GM19324 (cell line): Measurements from ENCODE around the gene PLEKHO1.
"Not testable (repeated sequence)": the region's sequence is repeated elsewhere in the genome, so short reads cannot be mapped to it uniquely, and the experiment has no call there.

Experiments
- ATAC-seq: cut with Tn5 transposase; IDR thresholded peaks from one replicate; pipeline ENCODE4 v1.9.1; 2021; ENCODE audit warnings: mild to moderate bottlenecking, moderate library complexity; ENCODE audit not compliant: unreplicated experiment, low FRiP score

Gene PLEKHO1, protein sequence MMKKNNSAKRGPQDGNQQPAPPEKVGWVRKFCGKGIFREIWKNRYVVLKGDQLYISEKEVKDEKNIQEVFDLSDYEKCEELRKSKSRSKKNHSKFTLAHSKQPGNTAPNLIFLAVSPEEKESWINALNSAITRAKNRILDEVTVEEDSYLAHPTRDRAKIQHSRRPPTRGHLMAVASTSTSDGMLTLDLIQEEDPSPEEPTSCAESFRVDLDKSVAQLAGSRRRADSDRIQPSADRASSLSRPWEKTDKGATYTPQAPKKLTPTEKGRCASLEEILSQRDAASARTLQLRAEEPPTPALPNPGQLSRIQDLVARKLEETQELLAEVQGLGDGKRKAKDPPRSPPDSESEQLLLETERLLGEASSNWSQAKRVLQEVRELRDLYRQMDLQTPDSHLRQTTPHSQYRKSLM

DNA sequence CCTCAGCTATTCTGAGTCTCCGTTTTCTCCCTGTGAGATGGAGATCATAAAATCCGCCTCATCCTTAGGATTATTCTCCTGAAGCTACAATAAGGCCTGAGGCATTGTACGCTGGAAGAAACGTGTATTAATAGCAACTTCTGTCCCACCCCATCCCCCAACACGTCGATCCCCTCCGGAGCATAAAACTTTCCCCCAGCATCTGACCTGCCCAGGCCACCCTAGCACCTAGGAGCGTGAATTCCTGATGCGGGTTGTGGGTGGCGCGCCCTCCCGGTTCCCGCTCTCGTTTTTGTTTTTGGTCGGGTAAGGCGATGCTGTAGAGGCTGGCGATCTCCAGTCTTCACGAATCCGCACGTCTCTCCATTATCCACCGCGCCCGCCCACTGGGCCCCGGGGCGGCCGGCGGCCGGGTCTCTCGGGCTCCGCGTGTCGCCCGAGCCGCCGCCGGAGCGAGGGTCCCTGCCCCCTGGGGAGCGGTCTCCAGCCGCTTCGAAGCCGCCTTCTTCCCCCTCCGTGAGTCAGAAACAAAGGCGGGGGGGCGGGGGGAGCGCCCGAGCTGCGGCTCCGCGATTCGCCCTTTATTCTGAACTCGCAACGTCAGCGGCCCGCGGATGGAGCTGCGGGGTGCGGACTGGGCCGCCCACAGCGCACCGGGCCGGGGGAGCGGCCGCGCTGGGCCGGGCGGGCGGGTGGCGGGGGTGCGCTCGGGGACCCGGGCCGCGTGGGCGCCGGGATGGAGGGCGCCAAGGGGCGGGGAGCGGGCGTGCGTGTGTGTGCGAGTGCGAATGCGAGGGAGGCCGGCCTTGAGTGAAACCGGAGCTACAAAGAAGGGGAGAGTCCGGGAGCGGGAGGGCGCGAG lies at the start of gene PLEKHO1:
PLEKHO1 (plus strand) TSS at position 646 of the 862 bp plus-strand sequence. CDS start 342 bp downstream, outside the sequence.
- ATAC-seq: peak; percentile 48

DNA sequence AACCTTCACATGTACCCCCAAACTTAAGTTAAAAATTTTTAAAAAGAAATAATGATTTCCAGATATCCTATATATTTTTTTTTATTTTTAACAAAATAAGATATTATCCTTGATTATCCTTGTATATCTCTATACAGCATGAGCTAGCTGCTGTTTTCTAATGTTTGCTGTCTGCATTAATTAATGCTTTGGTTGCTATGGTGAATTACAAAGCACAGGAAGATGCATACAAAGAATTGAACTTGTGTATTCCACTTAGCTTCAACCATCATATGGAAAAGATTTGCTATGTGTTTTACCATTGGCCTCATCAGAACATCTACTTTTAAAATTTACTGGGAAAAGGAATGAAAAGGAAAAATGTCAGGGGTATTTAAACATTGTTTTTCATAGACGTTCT lies 46.7 kb upstream of the PLEKHO1 start:
- ATAC-seq: no peak

DNA sequence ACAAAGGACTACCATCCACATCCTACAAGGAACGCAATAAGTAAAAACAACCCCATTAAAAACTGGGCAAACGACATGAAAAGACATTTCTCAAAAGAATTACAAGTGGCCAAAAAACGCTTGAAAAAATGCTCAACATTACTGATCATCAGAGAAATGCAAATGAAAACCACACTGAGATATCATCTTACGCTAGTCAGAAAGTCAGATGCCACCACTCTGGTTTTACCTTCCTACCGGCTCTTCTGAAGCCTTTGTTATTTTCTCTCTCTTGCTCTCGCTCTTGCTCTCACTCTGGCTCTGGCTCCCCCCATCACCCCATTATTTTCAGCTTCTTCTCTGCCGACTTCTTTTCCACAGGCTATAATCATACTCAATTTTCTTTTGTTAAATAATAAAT lies 43.4 kb upstream of the PLEKHO1 start:
- no peak for ATAC-seq

DNA sequence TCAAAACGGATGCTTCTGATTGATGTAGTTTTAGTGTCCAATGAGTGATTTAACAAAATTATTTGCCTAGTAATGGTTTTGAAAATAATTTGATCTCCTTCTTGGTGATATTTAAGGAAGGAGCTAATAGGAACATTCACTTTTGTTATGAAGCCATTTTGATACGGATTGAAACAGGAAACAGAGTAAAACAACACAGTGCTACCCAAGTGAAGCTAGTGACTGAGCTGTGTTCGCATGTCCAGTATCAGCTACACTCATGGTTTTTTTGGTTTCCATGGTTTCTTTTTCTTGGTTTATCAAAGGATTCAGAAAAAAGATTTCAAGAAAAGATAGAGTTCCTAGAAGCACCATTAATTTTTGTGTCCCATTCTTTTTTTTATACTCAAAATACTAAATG lies 40.1 kb upstream of the PLEKHO1 start:
- no peak for ATAC-seq

DNA sequence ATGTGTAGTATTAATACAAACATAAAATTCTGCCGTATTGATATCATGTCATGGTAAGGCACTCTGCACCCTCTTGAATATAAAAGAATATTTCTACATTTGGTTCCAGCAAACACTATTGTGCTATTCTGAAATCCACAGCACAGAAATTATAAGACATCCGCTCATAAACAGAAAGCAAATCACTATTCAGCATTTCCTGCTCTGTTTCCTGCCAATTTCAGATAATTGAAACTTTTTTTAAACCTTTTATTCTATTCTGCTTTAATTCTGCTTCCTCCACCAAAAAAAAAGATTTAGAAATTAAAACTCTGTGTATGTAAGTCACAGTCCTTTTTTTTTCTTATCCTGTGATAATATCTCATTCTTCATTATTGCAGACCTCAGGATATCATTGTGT lies 39.6 kb upstream of the PLEKHO1 start:
- no peak for ATAC-seq

DNA sequence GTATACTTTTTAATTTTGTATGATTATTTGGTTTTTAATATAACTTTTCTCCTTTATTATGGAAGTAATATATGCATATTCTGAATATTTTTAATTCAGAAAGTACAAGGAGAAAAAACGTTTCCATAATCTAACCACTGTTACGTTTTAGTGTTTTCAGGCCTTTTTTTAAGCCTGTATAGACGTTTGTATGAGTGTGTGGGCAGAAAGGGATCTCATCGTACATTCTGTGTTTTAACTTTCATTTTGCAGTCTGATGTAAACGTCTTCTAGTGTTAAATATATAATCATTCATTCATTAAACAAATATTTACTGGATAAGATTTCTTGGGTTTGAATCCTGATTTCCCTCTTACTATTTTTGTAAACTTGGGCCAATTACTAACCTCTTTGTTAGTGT lies 38.0 kb upstream of the PLEKHO1 start:
- ATAC-seq: no peak

DNA sequence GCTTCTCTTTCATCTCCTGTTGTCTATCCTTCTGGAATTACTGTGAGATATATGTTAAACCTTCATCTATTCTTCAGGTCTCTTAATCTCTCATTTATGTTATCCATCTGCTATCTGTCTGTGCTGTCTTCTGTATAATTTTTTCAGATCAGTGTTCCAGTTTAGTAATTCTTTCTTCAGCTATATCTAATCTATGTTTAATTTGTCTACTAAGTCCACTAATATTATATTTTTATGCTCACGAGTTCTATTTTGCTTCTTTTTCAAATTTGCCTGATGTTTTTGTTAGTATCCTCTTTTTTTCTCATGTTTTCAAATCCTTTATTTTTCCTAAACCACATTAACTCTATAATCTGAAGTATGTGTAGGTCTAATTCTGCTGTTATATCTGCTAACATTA lies 34.6 kb upstream of the PLEKHO1 start:
- no peak for ATAC-seq

DNA sequence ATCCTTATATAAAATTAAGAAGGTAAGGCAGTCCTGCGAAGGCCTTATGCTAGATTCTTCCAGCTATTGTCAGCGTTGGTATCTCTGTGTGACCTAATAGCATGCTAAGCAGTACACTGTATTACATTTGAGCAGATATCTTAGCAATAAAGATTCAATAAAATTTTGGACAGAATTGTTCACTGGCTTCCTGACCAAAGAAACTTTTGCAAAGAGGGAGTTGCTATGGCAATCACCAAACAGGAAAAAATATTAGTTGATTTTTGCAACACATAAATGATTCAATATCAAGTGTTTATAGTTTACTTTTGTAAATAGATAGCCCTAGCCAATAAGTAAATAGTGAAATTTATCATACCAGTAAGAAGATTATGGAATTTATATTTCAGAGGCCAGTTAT lies 31.0 kb upstream of the PLEKHO1 start:
- ATAC-seq: no peak

DNA sequence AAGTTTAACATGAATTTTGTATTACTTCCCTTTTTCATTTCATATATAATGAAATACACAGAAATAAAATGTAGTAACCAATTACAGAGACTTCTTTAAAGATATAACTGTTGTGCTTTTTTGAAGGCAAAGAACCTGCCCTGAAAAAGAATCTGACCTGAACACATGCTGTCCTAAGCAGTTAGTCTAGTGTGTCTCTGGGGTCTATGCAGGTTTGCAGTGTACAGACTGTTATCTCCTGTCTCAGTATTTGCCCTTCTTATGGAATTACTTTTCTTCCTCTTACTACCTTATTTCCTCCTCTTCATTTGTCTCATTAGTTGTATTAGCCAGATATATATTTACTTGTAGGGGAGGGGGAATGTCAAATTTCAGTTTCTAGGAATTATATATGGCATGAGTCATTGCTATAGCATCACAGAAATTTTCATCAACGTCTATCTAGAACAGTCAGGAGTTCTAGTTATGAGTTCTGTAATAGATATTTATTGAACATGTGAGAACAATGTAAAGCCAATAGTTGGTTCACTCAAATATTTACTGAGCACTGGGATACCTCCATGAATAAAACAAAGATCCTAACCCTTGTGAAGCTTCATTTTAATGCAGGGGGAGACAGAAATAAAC lies 28.4 kb upstream of the PLEKHO1 start:
- no peak for ATAC-seq

DNA sequence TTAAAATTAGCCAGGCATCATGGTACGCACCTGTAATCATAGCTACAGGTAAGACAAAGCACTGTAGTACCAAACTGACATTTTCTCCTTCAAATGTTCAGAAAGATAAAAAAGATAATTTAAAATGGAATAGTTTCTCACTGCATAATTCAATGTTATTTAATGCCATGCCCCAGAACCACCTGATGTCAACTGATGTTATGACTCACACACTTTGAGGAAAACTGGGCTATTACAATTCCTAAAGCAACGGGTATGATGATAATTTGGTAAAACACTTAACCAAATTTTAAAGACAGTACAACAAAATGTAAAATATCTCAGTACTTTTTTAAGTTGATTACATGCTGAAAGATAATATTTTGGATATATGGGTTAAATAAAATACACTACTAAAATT lies 22.9 kb upstream of the PLEKHO1 start:
- ATAC-seq: no peak

DNA sequence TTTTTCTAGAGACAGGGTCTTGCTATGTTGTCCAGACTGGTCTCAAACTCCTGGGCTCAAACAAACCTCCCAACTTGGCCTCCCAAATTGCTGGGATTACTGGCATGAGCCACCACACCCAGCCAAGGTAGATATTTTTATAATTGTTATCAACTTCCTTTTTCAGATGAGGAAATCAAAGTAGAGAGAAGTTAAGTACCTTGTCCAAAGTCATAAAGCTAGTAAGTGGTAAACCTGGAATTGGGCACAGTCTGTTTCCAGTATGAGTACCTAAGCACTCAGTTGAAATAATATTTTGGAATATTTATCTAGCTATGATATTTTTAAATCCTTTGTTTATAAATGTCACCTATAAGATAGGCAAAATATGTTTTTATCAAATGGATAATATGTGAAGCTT lies 22.3 kb upstream of the PLEKHO1 start:
- ATAC-seq: no peak

DNA sequence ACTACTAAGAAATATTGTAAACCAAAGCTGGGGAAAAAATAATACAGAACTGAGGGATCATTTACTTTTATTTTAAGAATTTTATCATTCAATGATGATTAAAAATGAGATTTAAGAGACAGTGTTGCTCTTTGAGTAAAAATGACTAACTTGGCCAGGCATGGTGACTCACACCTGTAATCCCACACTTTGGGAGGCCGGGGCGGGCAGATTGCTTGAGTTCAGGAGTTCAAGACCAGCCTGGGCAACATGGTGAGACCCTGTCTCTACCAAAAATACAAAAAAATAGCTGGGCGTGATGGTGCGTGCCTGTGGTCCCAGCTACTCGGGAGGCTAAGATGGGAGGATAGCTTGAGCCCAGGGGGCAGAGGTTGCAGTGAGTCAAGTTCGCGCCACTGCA lies 21.8 kb upstream of the PLEKHO1 start:
- no peak for ATAC-seq

DNA sequence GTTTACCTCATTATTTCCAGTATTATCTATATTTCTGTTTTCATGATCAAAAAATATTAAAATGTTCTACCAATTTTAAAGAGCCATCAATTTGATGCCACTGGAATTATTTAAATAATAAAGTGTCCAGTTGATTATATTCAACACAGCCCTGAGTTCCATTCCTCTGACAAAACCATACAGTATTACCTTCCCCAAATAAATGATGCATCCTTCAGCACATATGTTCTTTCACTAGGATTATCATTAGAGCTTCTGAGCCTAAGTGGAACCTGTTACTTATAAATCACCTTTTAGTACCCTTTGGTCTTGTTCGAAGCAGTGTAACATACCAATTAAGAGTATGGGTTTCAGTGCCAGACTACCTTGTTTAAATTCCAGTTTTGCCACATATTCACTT lies 17.3 kb upstream of the PLEKHO1 start:
- ATAC-seq: no peak

DNA sequence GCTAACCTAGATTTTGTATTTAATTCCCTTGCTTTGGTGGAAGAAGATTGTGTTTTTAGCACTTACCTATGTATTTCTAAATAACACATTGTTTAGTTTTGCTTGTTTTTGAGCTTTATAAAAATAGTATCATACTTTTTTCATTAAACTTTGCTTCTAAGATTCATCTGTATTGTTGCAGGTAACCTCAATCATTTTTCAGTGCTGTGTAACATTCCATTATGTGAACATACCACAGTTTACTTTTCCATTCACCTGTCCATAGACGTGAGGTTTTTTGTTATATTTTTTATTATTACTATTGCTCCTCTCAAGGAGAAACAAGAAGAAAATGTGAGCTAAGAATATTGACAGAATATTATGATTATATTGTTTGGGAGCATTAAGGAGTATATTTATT lies 15.2 kb upstream of the PLEKHO1 start:
- ATAC-seq: no peak

DNA sequence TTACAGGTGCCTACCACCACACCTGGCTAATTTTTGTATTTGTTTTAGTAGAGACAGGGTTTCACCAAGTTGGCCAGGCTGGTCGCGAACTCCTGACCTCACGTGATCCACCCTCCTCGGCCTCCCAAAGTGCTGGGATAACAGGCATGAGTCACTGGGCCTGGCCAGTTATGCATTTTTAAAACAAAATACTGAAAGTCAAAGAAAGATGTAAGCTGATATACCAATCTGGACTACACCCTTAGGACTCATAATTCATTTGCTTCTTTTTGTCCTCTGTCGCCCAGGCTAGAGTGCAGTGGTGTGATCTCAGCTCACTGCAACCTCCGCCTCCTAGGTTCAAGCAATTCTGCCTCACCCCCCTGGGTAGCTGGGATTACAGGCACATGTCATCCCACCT lies 14.3 kb upstream of the PLEKHO1 start:
- ATAC-seq: not testable (repeated sequence)

DNA sequence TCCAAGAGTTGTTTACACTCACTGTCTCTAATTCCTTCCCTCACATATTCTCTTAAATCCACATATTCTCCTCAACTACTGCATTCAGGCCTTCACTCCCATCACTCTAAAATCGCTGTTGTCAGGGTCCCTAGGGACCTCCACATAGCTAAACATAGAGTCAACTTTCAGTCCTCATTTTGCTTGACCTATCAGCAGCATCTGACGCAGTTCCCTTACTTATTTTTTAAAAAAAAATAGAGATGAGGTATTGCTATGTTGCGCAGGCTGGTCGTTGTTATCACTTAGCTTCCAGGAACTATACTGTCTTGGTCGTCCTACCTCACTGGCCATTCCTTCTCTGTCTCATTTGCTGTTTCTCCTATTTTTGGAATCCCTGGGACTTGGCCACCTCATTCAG lies 11.7 kb upstream of the PLEKHO1 start:
- ATAC-seq: no peak

DNA sequence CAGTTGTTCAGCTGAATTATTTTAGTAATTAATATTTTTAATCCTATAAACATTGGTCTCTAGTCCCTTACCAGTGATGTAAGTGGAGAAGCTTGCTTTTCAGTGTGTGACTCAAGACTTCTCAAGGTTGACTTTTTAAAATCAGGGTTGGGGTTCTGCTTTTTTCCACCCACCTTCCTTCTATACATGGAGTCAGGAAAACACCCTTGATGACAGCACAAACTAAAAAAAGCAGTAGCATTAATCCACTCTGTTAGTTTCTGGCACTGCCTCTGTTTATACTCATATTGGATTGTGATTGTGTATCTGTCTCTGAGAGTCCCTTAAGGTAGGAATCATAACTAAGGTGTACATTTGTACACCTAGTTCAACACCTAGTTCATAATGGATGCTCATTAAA lies 8.3 kb upstream of the PLEKHO1 start:
- no peak for ATAC-seq

DNA sequence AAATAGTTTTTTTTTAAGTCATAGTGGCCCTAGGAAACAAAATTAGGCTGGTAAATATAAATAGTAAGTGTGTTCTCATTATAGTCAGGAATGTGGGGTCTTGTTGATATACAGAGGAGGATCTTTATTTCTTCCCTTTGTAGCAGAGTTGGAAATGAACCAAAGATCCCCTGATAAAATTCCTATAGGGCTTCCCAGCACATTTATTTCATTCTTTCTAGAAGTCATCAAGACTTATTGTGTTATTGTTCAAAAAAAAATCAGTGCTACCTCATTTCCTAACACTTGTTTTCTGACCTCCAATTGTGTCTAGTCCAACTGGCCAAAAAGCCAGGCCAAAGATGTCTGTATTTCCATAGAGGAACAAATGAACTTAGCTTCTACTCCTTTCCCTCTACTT lies 7.6 kb upstream of the PLEKHO1 start:
- no peak for ATAC-seq

DNA sequence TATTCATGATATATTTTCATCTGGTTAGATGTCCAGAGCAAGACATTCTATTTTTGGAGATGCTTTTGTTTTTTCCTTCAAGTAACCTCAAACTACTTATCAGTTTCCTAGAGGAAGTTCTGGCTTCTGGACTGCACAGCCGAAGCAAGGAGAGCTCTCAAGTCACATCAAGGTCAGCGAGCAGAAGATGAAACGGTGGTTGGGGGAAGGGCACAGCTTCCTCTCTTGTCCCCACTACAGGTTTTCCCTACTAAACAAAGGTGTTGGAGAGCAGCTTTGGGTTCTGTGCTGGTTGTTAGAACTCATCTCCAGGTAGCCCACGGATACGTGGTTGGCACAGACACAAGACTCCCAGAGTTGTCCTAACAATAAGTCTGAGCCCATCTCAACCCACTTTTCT lies 5.1 kb upstream of the PLEKHO1 start:
- no peak for ATAC-seq

DNA sequence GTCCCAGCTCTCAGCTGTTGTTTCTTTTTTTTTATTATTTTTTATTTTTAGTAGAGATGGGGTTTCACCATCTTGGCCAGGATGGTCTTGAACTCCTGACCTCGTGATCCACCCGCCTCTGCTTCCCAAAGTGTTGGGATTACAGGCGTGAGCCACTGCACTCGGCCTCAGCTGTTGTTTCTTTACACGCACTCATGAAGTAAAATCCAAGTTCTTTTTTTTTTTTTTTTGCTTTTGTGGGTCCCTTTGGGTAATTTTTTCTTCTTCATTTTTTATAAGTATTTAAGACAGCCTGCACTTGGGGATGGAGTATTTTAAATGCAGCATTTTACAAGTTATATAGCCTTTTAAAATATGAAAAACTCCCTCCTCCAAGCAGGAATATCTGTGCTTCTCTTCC lies 3.7 kb upstream of the PLEKHO1 start:
- ATAC-seq: not testable (repeated sequence)

DNA sequence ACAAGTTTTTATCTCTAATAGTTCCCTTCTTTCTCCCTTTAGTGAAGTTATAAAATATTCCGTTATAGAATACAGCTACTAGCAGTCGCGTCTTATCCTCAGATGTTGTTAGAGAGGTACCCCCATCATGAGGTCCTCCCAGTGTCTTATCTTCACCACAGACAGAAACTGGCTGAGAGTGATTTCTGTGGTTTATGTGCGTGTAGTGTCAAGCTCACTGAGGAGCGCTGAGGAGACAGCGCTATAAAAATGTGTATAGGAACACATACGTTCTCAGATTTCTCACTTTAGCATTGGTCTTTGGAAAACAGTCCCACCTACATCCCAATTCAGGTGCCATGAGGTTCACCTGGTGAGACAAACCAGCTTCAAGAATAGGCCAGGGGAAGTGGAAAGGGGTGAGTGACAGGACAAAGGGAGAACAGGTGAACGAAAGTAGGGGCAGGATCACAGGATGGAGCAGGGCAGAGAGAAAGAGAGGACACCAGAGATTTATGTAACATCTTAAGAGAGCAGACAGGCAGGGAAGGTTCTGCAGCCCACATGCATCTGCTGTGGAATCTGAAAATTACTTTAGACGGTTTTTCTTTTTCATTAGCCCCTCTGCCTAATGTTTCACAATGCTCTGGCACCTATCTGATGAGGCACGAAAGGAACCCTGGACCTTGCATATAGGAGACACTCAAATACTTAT lies 2.7 kb upstream of the PLEKHO1 start:
- ATAC-seq: no peak
